CD1c-positive myeloid dendritic cell (primary cell): ENCODE measurements around the gene LUZP4.
"Not testable (repeated sequence)": the region's sequence is repeated elsewhere in the genome, so short reads cannot be mapped to it uniquely, and the experiment has no call there.

ENCODE experiments used
- DNase-seq: peaks from one replicate; pipeline ENCODE4 v3.0.0-alpha.2; 2016; ENCODE audit errors: extremely low spot score

LUZP4 gene

DNA sequence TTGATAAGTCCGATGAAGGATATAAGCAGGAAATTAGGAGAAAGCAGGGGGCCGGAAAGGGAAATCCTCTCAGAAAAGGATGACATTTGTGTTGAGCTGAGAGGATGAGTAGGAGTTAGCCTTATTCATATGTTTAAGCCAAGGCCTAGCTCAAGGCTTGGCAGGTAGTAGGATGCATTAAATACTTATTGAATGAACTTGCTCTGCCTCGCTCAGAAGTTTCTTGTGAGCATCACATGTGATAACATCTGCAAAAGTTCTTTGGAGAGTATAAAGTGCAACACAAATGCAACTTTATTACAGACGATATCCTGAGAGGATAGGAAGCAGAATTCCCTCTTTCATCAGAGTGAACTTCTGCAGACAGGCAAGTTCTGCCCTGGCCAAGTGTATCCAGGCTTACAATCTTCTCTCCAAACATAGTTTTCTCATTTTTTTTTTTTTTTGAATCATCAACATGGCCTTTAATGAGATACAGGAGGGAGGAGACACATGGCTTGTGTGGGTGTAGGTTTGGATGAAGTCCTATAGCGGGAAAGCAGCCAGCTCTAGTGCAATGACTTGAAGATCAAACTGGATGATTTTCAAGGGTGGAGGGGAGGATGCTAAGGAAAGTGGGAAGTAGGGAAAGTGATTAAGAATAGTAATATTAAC lies 48.1 kb downstream of the LUZP4 start:
- DNase-seq, result no peak

DNA sequence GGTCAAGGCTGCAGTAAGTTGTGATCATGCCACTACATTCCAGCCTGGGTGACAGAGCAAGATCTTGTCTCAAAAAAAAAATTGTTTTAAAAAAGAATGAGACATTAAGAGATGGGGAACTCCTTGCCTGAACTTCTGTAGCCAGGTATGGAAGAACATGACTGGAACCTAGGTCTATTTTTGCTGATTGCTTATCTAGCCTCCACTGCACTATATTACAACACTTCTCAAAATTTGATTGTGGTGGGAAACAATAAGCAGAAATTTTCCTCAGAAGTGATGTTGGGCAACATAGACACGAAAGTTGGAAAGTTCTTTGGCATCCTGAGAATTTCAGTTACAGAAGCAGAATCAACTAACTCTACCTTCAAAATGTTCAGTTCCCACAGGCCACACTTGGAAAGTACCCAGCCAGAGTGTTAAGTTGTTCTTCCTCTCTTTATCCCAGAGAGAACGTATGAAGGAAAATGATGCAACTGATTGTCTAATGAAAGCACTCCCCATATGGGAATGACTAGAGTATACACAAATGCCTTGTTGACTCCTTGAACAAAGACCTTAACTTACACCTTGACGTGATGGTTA lies 50.0 kb downstream of the LUZP4 start:
- DNase-seq, result no peak

DNA sequence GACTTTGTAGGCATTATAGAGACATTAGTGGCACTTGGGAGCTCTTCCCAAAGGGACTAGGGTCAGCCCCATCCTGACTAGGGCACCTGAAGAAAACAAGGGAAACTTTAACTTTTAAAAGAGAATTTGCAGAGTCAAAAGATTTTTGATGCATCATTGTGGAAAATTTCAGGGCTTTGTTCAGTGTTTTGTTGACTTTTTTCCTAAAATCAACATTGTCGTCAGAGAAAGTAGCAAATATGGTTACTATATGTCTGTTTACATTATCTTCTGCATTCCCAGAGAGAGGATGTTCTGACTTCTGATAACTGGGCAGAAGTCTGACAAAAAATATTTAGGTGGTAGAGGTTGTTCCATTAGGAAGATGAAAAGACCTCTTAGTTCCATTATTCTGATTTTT lies 51.9 kb downstream of the LUZP4 start:
- no peak for DNase-seq

DNA sequence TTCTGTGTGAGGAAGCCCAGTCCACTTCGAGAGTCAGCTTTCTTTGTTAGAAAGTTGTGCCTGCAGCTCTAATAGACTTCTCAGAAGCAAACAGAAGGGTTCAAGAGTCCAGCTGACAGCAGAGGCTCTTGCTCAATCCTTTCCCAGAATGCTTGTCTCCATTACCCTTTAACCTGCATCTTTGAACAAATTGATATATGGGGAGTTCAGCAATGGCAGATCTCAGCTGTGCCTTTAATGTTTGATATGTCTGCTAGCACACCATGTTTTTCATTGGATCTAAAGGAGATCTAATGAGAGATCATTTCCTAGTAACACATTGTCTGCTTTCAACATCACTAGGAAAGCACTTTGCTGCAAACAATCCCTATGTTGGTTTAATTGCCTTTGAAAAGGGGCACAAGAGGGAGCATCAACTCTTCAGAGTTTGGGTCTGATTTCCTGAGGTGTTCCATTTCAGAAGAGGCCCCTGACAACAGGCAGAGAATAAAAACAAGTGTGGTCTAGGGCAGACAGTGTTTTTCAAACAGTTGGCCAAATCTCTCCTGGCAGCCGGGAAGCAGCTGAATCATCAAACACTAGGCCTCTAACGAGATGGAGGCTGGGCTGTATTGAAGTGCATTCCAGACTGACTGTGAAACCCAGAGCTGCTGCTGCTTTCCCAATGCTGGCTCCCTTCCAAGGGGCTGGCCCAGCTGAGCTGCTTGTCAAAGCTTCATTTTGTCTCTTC lies 55.5 kb downstream of the LUZP4 start:
- no peak for DNase-seq

DNA sequence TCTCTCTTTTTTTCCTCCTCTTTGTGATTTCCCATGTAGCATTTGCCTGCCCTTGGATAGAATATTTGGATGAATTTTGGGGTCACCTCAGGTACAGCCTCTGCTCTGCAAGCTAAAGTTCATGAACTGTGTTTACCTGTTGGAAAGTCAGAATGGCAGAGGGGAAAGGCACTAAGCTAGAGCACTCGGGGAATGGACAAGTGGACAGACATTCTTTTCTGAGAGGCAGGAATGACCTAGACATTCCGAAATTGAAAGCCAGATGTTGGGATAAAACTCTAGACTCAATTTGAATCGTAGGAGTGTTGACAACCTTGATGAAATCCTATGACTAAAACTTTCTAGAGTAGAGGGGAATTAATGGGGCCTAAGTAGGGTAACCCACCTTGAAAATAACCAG lies 56.1 kb downstream of the LUZP4 start:
- DNase-seq, result no peak

DNA sequence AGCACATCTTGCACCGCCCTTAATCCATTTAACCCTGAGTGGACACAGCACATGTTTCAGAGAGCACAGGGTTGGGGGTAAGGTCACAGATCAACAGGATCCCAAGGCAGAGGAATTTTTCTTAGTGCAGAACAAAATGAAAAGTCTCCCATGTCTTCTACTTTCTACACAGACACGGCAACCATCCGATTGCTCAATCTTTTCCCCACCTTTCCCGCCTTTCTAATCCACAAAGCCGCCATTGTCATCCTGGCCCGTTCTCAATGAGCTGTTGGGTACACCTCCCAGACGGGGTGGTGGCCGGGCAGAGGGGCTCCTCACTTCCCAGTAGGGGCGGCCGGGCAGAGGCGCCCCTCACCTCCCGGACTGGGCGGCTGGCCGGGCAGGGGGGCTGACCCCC lies 57.2 kb downstream of the LUZP4 start:
- not testable (repeated sequence) for DNase-seq

DNA sequence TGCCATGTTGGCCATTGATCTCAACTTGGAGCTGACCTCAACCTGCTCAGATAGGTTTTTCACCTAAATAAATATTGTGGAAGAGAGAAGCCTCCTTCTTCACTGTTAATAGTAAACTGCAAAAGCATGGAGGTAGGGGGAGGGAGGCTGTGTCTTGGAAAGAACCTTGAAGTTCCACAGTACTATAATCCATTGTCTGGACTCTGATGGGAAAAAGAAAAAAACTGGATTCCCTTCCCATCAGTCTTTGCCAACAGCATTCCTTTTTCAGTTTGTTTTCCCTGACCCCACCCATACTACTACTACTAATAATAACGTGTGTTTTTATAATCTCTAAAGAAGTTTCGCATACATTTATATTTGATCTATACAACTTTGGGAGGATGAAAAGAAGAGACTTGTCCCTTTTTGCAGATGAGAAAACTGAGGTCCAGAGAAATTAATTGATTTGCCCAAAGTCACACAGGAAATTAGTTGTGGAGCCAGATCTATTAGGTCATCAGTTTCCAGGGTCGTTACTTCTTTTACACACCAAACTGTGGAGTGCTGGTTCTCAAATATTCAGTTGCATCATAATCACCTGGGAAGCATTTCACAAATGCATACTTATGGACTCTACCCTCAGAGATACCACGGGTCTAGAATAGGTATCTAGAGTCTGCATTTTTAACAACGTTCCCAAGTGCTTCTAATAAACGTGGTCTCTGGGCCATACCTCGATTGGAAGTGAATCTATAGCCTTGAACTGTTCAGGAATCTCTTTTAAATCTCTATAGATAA lies 59.1 kb downstream of the LUZP4 start:
- no peak for DNase-seq

DNA sequence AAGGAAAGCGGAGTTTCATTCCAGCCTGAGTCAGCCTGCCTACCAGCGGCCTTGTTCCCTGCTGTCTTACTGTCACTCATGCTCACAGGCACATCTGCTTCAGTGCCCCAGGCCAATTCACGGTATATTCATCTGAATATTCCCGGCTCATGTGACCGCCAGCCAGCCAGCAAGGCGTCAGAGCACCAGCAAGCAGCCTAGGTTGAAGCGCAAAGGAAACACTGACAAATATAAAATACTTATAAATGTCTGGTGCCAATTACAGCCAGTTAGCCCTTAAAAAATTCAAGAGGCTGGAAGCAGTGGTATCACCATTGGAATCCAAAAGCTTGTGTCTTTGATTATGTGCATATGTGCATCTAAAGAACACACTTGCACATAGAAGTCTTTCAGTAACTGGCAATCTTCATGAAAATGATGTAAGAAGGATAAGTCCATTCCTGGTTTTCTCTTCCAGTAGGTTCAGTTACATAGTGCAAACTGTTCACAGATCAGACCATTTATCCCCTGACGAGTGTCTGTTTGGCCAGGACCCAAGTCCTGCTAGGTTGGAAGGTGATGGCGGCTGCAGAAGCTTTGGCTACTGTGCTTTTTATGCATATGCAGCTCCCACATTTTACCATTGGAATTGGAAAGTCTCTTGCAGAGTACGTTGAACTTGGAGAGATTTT lies 61.3 kb downstream of the LUZP4 start:
- no peak for DNase-seq

DNA sequence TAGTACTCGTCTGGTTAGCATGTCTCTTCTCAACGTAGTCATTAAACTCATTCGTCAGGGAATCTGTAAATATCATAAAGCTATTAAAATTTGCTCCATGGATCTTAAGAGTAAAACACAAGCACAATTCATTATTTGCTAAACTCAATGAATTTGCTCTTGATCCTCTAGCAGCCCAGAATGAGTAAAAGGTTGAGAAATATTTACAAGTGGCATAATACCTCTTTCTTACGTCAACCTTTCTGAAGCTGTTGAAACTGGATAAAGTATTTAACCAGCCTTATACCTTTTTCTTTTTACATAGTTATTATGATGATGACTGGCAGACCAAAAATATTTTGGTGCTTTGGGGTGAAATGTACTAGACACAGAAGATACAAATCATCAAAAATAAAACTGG lies 66.9 kb downstream of the LUZP4 start:
- no peak for DNase-seq
